GM23338 (cell line): Measurements from ENCODE around the gene TSPAN7. TPM values are rescaled to one million over a fixed set of nuclear protein-coding genes. Genes with fewer than 3 reads are reported as not detected.

ENCODE experiments used
- ATAC-seq: fragments of 200-7000 bp; cut with Tn5 transposase; 3 replicates; pipeline ENCODE4 v1.9.1; 2020
- DNase-seq: peaks from one replicate; pipeline ENCODE4 v3.0.0-alpha.2; 2015; ENCODE audit warnings: low spot score
- H2AFZ ChIP-seq: fragments of 200-600 bp; sonication (generic); 2 replicates; pipeline ENCODE4 v1.8.0; 2016; ENCODE audit warnings: antibody characterized with exemption, mild to moderate bottlenecking, moderate library complexity
- H3F3A ChIP-seq: fragments of 200-600 bp; sonication (generic); replicated peaks from 2 replicates; pipeline ENCODE4 v1.8.0; 2017; ENCODE audit warnings: antibody characterized with exemption, mixed run types, low read depth
- H3K27ac ChIP-seq: fragments of 200-600 bp; sonication (generic); 2 replicates; pipeline ENCODE4 v1.6.1; 2016; ENCODE audit warnings: low read depth
- H3K27me3 ChIP-seq: fragments of 200-600 bp; sonication (generic); 2 replicates; pipeline ENCODE4 v1.8.0; 2016; ENCODE audit warnings: mild to moderate bottlenecking, mixed run types, moderate library complexity; ENCODE audit not compliant: insufficient read depth
- H3K36me3 ChIP-seq: fragments of 200-600 bp; sonication (generic); 2 replicates; pipeline ENCODE4 v1.8.0; 2016; ENCODE audit warnings: mild to moderate bottlenecking; ENCODE audit not compliant: insufficient read depth
- H3K4me1 ChIP-seq: fragments of 200-600 bp; sonication (generic); 2 replicates; pipeline ENCODE4 v1.8.0; 2016; ENCODE audit warnings: mild to moderate bottlenecking, moderate library complexity; ENCODE audit not compliant: insufficient read depth
- H3K4me2 ChIP-seq: fragments of 200-600 bp; sonication (generic); 2 replicates; pipeline ENCODE4 v1.7.1; 2017; ENCODE audit warnings: mixed run types
- H3K4me3 ChIP-seq: fragments of 200-600 bp; sonication (generic); 2 replicates; pipeline ENCODE4 v1.6.1; 2016; ENCODE audit warnings: mixed run types
- H3K79me2 ChIP-seq: fragments of 200-600 bp; sonication (generic); replicated peaks from 2 replicates; pipeline ENCODE4 v1.8.0; 2017; ENCODE audit warnings: mild to moderate bottlenecking; ENCODE audit not compliant: insufficient read depth
- H3K9me2 ChIP-seq: fragments of 200-600 bp; sonication (generic); 2 replicates; pipeline ENCODE4 v1.8.0; 2017; ENCODE audit not compliant: insufficient read depth
- H4K20me1 ChIP-seq: fragments of 200-600 bp; sonication (generic); replicated peaks from 2 replicates; pipeline ENCODE4 v1.8.0; 2017; ENCODE audit warnings: mild to moderate bottlenecking; ENCODE audit not compliant: insufficient read depth
- H3K27ac Mint-ChIP-seq: 2 replicates; pipeline ENCODE4 v1.8.0; 2020; ENCODE audit warnings: inconsistent platforms, mild to moderate bottlenecking, moderate library complexity, mixed read lengths
- H3K27me3 Mint-ChIP-seq: 3 replicates; pipeline ENCODE4 v1.8.0; 2022; ENCODE audit warnings: low read depth, mild to moderate bottlenecking, moderate library complexity, mixed read lengths, inconsistent platforms; ENCODE audit not compliant: insufficient read depth, poor library complexity
- H3K36me3 Mint-ChIP-seq: 3 replicates; pipeline ENCODE4 v1.8.0; 2021; ENCODE audit warnings: low read depth, mild to moderate bottlenecking, inconsistent platforms, moderate library complexity, mixed read lengths
- H3K4me1 Mint-ChIP-seq: 3 replicates; pipeline ENCODE4 v1.8.0; 2020; ENCODE audit warnings: mild to moderate bottlenecking, inconsistent platforms, mixed read lengths
- H3K4me3 Mint-ChIP-seq: 3 replicates; pipeline ENCODE4 v1.8.0; 2021; ENCODE audit warnings: moderate library complexity, mild to moderate bottlenecking, inconsistent platforms, mixed read lengths
- H3K9me3 Mint-ChIP-seq: 3 replicates; pipeline ENCODE4 v1.8.0; 2020; ENCODE audit warnings: moderate library complexity, mild to moderate bottlenecking, inconsistent platforms, mixed read lengths
- EZH2 ChIP-seq: fragments of 200-600 bp; sonication (generic); IDR thresholded peaks from one replicate; pipeline ENCODE4 v1.8.0; 2017; ENCODE audit warnings: antibody characterized with exemption, mild to moderate bottlenecking, low read depth; ENCODE audit not compliant: unreplicated experiment
- EZH2phosphoT487 ChIP-seq: fragments of 200-600 bp; sonication (generic); IDR thresholded peaks from one replicate; pipeline ENCODE4 v1.8.1; 2018; ENCODE audit warnings: antibody characterized with exemption; ENCODE audit not compliant: unreplicated experiment
- NANOG ChIP-seq: IDR thresholded peaks from 2 replicates; pipeline ENCODE4 v1.6.1; 2016; ENCODE audit warnings: antibody characterized with exemption, borderline replicate concordance
- STAT1 ChIP-seq: IDR thresholded peaks from one replicate; pipeline ENCODE4 v1.6.1; 2016; ENCODE audit warnings: antibody characterized with exemption; ENCODE audit not compliant: unreplicated experiment
- ZNF114 ChIP-seq: fragments of 250-450 bp; sonication (Bioruptor Pico); IDR thresholded peaks from 2 replicates; pipeline ENCODE4 v1.5.0; 2020; ENCODE audit warnings: mild to moderate bottlenecking, moderate library complexity
- polyA plus RNA-seq: library from polyadenylated mRNA; unstranded; fragments of >200 nt; fragmentation: Nextera tagmentation; extraction: Ambion mirVana; gene quantifications from 2 replicates; pipeline ENCODE4 v1.2.1, GENCODE V29; 2016
- total RNA-seq: library from RNA; depleted of rRNA; stranded (reverse); fragments of >200 nt; shearing (Covaris generic); gene quantifications from 2 replicates; pipeline ENCODE4 v1.2.3, GENCODE V29; 2014
- TF ChIP-seq, protein P1 (sequence below), 2 experiments: fragments of 200-600 bp in 1 of 2; sonication (generic) in 1 of 2; conservative IDR thresholded peaks; 2 replicates each; pipeline versions ENCODE4 v1.5.1 to v1.6.1; 2016 to 2017; ENCODE audit warnings: antibody characterized with exemption in 2 of 2, low read depth in 2 of 2, mild to moderate bottlenecking in 2 of 2, moderate library complexity in 1 of 2
- TF ChIP-seq, protein P2 (sequence below): IDR thresholded peaks from one replicate; pipeline ENCODE4 v1.6.1; 2018; ENCODE audit warnings: antibody characterized with exemption; ENCODE audit not compliant: unreplicated experiment
- TF ChIP-seq, protein P3 (sequence below): IDR thresholded peaks from 2 replicates; pipeline ENCODE4 v1.6.1; 2016; ENCODE audit warnings: antibody characterized with exemption

TSPAN7 gene
- total and polyA plus RNA-seq, 2 experiments from 2014 or later, result 7.2 to 11.5 TPM

DNA sequence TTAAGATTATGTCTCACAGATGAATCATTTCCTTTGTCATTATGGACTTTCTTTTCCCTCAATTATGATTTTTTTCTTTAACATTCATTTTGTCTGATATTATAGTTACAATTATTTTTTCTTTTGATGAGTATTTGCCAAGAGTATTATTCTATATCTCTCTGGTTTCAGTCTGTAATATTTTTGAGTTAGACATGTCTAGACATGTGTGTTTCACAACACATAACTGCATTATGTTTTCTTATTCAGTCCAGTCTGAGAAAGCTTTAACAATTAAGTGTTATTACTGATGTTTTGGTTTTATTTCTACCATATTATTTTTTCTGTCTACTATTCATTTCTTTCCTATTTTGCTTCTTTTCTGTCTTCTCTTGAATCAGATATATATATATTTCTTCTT lies 131.6 kb downstream of the TSPAN7 start:
- TF ChIP-seq, protein P1, sequence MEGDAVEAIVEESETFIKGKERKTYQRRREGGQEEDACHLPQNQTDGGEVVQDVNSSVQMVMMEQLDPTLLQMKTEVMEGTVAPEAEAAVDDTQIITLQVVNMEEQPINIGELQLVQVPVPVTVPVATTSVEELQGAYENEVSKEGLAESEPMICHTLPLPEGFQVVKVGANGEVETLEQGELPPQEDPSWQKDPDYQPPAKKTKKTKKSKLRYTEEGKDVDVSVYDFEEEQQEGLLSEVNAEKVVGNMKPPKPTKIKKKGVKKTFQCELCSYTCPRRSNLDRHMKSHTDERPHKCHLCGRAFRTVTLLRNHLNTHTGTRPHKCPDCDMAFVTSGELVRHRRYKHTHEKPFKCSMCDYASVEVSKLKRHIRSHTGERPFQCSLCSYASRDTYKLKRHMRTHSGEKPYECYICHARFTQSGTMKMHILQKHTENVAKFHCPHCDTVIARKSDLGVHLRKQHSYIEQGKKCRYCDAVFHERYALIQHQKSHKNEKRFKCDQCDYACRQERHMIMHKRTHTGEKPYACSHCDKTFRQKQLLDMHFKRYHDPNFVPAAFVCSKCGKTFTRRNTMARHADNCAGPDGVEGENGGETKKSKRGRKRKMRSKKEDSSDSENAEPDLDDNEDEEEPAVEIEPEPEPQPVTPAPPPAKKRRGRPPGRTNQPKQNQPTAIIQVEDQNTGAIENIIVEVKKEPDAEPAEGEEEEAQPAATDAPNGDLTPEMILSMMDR (conservative IDR thresholded peaks at IDR 0.05; ENCODE audit: low read depth in 2 of 2), result no peak
- no peak for TF ChIP-seq ZNF114 (CRISPR knock-in tag)
- Mint-ChIP-seq H3K27ac (no peak overlapping the region), H3K27me3 (no peaks in the 10 kb centered on the region), H3K36me3 (no peaks in the 10 kb centered on the region), H3K4me1 (no peaks in the 10 kb centered on the region), H3K9me3 (no peaks in the 10 kb centered on the region), H3K4me3 (no peak overlapping the region)
- Histone ChIP-seq H3K4me2 (no peak overlapping the region), H3K27me3 (no peaks in the 10 kb centered on the region), H3K36me3 (no peaks in the 10 kb centered on the region), H3K79me2 (no peaks in the 10 kb centered on the region), H2AFZ (no peak overlapping the region), H3K4me1 (no peaks in the 10 kb centered on the region), H3F3A (no peaks in the 10 kb centered on the region), H4K20me1 (no peaks in the 10 kb centered on the region), H3K9me2 (no peaks in the 10 kb centered on the region), H3K27ac (no peak overlapping the region), H3K4me3 (no peak overlapping the region)
- ATAC-seq (no peak), DNase-seq (no peak)

DNA sequence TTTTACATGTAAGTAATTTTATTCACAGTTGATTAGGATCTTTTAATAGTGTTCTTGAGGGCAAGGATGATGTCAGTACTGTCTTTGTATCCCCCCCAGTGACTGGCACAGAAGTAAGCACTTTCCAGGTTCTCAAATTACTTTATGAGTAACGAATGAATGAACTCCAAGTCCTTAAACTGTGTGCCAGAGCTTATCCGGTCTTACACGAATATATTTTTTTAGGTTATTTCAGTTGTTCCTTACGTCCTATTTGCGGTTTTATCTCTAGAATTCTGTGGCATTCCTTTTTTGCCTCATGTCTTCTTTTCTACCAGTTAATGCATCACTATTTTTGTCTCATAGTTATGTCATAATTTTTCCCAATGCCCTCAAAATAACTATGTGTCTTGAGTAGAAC lies 133.1 kb downstream of the TSPAN7 start:
- no peak overlapping the region for H3K27ac Mint-ChIP-seq
- Histone ChIP-seq H3K36me3 (no peaks in the 10 kb centered on the region), H3K4me2 (no peak overlapping the region), H3K79me2 (no peaks in the 10 kb centered on the region), H3K27me3 (no peaks in the 10 kb centered on the region), H2AFZ (no peak overlapping the region), H4K20me1 (no peaks in the 10 kb centered on the region), H3K4me3 (no peak overlapping the region), H3F3A (no peaks in the 10 kb centered on the region), H3K9me2 (no peaks in the 10 kb centered on the region), H3K27ac (no peak overlapping the region), H3K4me1 (no peaks in the 10 kb centered on the region)
- H3K9me3 Mint-ChIP-seq, result no peaks in the 10 kb centered on the region
- no peaks in the 10 kb centered on the region for H3K4me1 Mint-ChIP-seq
- no peak overlapping the region for H3K4me3 Mint-ChIP-seq
- ATAC-seq, result no peak
- no peaks in the 10 kb centered on the region for H3K36me3 Mint-ChIP-seq
- no peak for DNase-seq
- no peaks in the 10 kb centered on the region for H3K27me3 Mint-ChIP-seq
- TF ChIP-seq EZH2phosphoT487 (no peak), STAT1 (no peak), NANOG (no peak), EZH2 (no peak), ZNF114 (CRISPR knock-in tag) (no peak)
- TF ChIP-seq, protein P2, sequence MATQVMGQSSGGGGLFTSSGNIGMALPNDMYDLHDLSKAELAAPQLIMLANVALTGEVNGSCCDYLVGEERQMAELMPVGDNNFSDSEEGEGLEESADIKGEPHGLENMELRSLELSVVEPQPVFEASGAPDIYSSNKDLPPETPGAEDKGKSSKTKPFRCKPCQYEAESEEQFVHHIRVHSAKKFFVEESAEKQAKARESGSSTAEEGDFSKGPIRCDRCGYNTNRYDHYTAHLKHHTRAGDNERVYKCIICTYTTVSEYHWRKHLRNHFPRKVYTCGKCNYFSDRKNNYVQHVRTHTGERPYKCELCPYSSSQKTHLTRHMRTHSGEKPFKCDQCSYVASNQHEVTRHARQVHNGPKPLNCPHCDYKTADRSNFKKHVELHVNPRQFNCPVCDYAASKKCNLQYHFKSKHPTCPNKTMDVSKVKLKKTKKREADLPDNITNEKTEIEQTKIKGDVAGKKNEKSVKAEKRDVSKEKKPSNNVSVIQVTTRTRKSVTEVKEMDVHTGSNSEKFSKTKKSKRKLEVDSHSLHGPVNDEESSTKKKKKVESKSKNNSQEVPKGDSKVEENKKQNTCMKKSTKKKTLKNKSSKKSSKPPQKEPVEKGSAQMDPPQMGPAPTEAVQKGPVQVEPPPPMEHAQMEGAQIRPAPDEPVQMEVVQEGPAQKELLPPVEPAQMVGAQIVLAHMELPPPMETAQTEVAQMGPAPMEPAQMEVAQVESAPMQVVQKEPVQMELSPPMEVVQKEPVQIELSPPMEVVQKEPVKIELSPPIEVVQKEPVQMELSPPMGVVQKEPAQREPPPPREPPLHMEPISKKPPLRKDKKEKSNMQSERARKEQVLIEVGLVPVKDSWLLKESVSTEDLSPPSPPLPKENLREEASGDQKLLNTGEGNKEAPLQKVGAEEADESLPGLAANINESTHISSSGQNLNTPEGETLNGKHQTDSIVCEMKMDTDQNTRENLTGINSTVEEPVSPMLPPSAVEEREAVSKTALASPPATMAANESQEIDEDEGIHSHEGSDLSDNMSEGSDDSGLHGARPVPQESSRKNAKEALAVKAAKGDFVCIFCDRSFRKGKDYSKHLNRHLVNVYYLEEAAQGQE, result no peak
- TF ChIP-seq, protein P3, sequence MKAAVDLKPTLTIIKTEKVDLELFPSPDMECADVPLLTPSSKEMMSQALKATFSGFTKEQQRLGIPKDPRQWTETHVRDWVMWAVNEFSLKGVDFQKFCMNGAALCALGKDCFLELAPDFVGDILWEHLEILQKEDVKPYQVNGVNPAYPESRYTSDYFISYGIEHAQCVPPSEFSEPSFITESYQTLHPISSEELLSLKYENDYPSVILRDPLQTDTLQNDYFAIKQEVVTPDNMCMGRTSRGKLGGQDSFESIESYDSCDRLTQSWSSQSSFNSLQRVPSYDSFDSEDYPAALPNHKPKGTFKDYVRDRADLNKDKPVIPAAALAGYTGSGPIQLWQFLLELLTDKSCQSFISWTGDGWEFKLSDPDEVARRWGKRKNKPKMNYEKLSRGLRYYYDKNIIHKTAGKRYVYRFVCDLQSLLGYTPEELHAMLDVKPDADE, result no peak
- TF ChIP-seq, protein P1 (conservative IDR thresholded peaks at IDR 0.05; ENCODE audit: low read depth in 2 of 2), result no peak
